CD4-positive, alpha-beta memory T cell (primary cell): Measurements from ENCODE around the gene CXCR6. TPM values are rescaled to one million over a fixed set of nuclear protein-coding genes. Genes with fewer than 3 reads are reported as not detected.

ENCODE experiments used
- CTCF ChIA-PET: fragments of 350-600 bp; sonication (Branson Sonifier 250); formaldehyde crosslinking; loops from one replicate; lab custom pipeline; 2021; ENCODE audit warnings: inconsistent platforms; ENCODE audit not compliant: partially characterized antibody; lab: Charles Lee
- POLR2A ChIA-PET: fragments of 350-600 bp; sonication (Branson Sonifier 250); formaldehyde crosslinking; loops from one replicate; lab custom pipeline; 2021; ENCODE audit not compliant: partially characterized antibody; lab: Charles Lee
- DNase-seq, 5 donors: peaks; one replicate each; pipeline versions ENCODE4 v3.0.0 to v3.0.0-alpha.2; 2020 to 2022; ENCODE audit warnings: mixed read lengths in 1 of 5
- H3K27ac ChIP-seq: one replicate; pipeline ENCODE4 v1.7.0; 2013; ENCODE audit warnings: low read depth, low read length
- H3K27me3 ChIP-seq: 2 replicates; pipeline ENCODE4 v1.7.0; 2013; ENCODE audit warnings: mild to moderate bottlenecking, low read length, moderate library complexity; ENCODE audit not compliant: insufficient read depth
- H3K36me3 ChIP-seq: 2 replicates; pipeline ENCODE4 v1.7.0; 2013; ENCODE audit warnings: mild to moderate bottlenecking, low read length, moderate library complexity; ENCODE audit not compliant: insufficient read depth
- H3K4me1 ChIP-seq: 2 replicates; pipeline ENCODE4 v1.7.0; 2013; ENCODE audit warnings: mild to moderate bottlenecking, low read length, moderate library complexity; ENCODE audit not compliant: insufficient read depth
- H3K4me3 ChIP-seq, 2 donors: one replicate each; pipeline ENCODE4 v1.7.0; 2013; ENCODE audit warnings: low read length in 2 of 2, mild to moderate bottlenecking in 1 of 2
- H3K9me3 ChIP-seq, 2 donors: one replicate each; pipeline ENCODE4 v1.7.0; 2013; ENCODE audit warnings: low read length in 2 of 2, control low read depth in 1 of 2; ENCODE audit not compliant: control insufficient read depth in 1 of 2
- H3K27ac Mint-ChIP-seq, 7 donors: one replicate each; pipeline ENCODE4 v1.8.0; 2020 to 2021; ENCODE audit warnings: mixed read lengths in 7 of 7, mild to moderate bottlenecking in 6 of 7, inconsistent platforms in 3 of 7, moderate library complexity in 3 of 7
- H3K27me3 Mint-ChIP-seq, 2 donors: one replicate each; pipeline ENCODE4 v1.8.0; 2020 to 2021; ENCODE audit warnings: mixed read lengths in 2 of 2
- H3K36me3 Mint-ChIP-seq, 2 donors: one replicate each; pipeline ENCODE4 v1.8.0; 2020 to 2021; ENCODE audit warnings: mixed read lengths in 2 of 2, inconsistent platforms in 1 of 2, mild to moderate bottlenecking in 1 of 2
- H3K4me1 Mint-ChIP-seq, 4 donors: one replicate each; pipeline ENCODE4 v1.8.0; 2020 to 2021; ENCODE audit warnings: mixed read lengths in 4 of 4, mild to moderate bottlenecking in 1 of 4
- H3K4me3 Mint-ChIP-seq, 8 donors: one replicate each; pipeline ENCODE4 v1.8.0; 2020 to 2021; ENCODE audit warnings: mixed read lengths in 8 of 8, mild to moderate bottlenecking in 7 of 8, moderate library complexity in 6 of 8, inconsistent platforms in 3 of 8
- H3K9me3 Mint-ChIP-seq, 8 donors: one replicate each; pipeline ENCODE4 v1.8.0; 2020 to 2021; ENCODE audit warnings: mixed read lengths in 8 of 8, mild to moderate bottlenecking in 5 of 8, inconsistent platforms in 3 of 8, moderate library complexity in 1 of 8
- intact Hi-C: fragments of 100-400 bp; cut with micrococcal nuclease; formaldehyde crosslinking; loops from one replicate; pipeline ENCODE4 v1.15.1; 2023
- polyA plus RNA-seq, 2 donors: library from polyadenylated mRNA; unstranded; fragments of 300-500 nt; fragmentation: Illumina TruSeq; gene quantifications; one replicate each; pipeline ENCODE4 v1.2.3, GENCODE V29; 2021
- total RNA-seq, 2 experiments: library from RNA; stranded (reverse); gene quantifications; one replicate each; pipeline ENCODE4 v1.2.3, GENCODE V29; 2021

CXCR6 gene
- total and polyA plus RNA-seq, 4 experiments from 2014 or later, result 6.1 to 13.6 (median 9.1) TPM

DNA sequence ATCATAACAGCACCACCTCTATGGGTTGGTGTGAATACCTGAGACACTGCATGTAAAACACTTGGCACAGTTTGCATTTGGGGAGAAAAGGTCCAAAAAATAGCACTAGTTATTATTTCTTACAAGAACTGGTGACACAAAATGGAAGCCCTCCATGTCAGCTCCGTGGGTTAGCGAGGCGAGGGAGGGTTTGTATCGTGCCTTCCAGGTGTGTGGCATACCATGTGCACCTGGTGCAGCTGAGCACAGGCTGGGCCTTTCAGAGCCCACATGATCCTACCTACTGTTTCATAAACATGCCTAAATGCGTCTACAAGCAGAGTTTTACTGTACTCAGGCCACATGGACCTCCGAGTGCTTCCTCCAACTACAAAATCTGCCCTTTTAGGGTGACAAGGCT, 5.6 kb downstream of the CXCR6 start:
- Mint-ChIP-seq H3K27me3 (no peaks in the 10 kb centered on the region), H3K4me1 (peaks cover 36 to 97% (median 69%) of the 10 kb centered on the region in 4 donors), H3K27ac (peak overlapping the region in 6 of 7 donors; percentile 35 to 83 (median 79)), H3K36me3 (peaks cover 81 to 89% of the 10 kb centered on the region in 2 donors), H3K9me3 (peaks cover 0 to 2% (median 0%) of the 10 kb centered on the region in 8 donors), H3K4me3 (peak overlapping the region in 5 of 8 donors; percentile 17 to 65 (median 40))
- ChIA-PET POLR2A (interaction anchor here (0.5 to 18.1 kb wide), 5 partner anchors 15 to 120 kb away, joined by 3 to 195 read pairs (median 4); partner anchors contain the start of gene FYCO1), CTCF (interaction anchor here (5.1 to 23.5 kb wide), 2 partner anchors 10 to 130 kb away, joined by 24 to 677 read pairs; no protein-coding TSS in a partner anchor)
- Histone ChIP-seq H3K27ac (peak overlapping the region; percentile 1), H3K4me3 (no peak overlapping the region), H3K27me3 (no peaks in the 10 kb centered on the region), H3K4me1 (peaks cover 82% of the 10 kb centered on the region), H3K36me3 (peaks cover 74% of the 10 kb centered on the region), H3K9me3 (no peaks in the 10 kb centered on the region)
- intact Hi-C loops, result no loop called here
- no peak for DNase-seq

DNA sequence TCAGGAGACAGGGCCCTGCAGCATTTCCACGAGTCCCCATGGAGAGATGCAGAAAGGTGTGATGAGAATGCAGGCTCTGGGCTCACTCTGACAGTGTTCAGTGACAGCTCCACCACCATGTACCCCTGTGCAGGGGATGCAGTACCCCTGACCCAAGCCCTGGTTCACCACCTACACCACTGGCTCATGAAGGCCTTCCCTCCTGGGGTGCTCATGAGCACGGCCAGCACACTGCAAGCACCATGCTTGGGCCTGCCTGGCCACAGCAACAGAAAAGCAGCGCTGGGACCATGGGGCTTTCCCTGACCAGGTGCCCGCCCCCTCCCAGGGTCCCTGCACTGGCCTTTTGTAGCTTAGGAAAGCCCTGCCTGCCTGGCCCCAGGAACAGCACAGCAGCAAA, 6.2 kb downstream of the CXCR6 start:
- H3K4me1 ChIP-seq, result peaks cover 76% of the 10 kb centered on the region
- H3K4me3 Mint-ChIP-seq, result peak overlapping the region in 1 of 8 donors; percentile 10
- H3K4me3 ChIP-seq, result no peak overlapping the region
- peaks cover 0 to 2% (median 0%) of the 10 kb centered on the region in 8 donors for H3K9me3 Mint-ChIP-seq
- peaks cover 80% of the 10 kb centered on the region for H3K36me3 ChIP-seq
- no peaks in the 10 kb centered on the region for H3K27me3 ChIP-seq
- peaks cover 37 to 100% (median 66%) of the 10 kb centered on the region in 4 donors for H3K4me1 Mint-ChIP-seq
- DNase-seq, result no peak
- H3K27ac ChIP-seq, result peak overlapping the region; percentile 1
- H3K27me3 Mint-ChIP-seq, result no peaks in the 10 kb centered on the region
- H3K9me3 ChIP-seq, result no peaks in the 10 kb centered on the region
- intact Hi-C loops, result no loop called here
- POLR2A ChIA-PET, result interaction anchor here (1.1 to 18.1 kb wide), 5 partner anchors 15 to 120 kb away, joined by 3 to 195 read pairs (median 60); partner anchors contain the start of gene FYCO1
- peaks cover 87 to 95% of the 10 kb centered on the region in 2 donors for H3K36me3 Mint-ChIP-seq
- peak overlapping the region in 5 of 7 donors; percentile 69 to 90 (median 80) for H3K27ac Mint-ChIP-seq
- CTCF ChIA-PET, result interaction anchor here (1.3 to 23.5 kb wide), 5 partner anchors 11 to 283 kb away, joined by 3 to 677 read pairs (median 36); no protein-coding TSS in a partner anchor

DNA sequence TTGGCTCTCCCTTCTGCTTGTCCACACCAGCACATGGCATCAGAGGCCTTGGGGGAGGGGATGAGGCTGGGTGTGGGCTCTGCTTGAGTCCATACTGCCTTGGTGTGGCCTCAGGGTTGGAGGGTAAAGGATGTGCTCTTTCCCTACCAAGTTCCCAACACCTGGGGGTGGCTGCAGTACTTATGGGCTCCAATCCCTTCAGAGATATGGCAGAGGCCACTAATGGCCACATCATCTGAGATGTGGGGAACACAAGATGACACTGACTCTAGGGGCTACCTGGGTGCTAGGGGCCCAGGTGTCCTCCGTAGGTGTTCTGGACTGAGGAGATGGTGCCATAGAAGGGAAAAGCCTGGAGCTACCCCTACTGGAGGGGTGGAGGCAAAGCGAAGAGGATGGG, 6.9 kb downstream of the CXCR6 start:
- peaks cover 30 to 93% (median 60%) of the 10 kb centered on the region in 4 donors for H3K4me1 Mint-ChIP-seq
- Histone ChIP-seq H3K27ac (peak overlapping the region; percentile 15), H3K4me1 (peaks cover 69% of the 10 kb centered on the region), H3K4me3 (no peak overlapping the region), H3K9me3 (no peaks in the 10 kb centered on the region), H3K27me3 (no peaks in the 10 kb centered on the region), H3K36me3 (peaks cover 87% of the 10 kb centered on the region)
- H3K36me3 Mint-ChIP-seq, result peaks cover 91 to 96% of the 10 kb centered on the region in 2 donors
- no peak for DNase-seq
- CTCF ChIA-PET, result interaction anchor here (1.1 to 5.1 kb wide), 12 partner anchors 10 to 284 kb away, joined by 3 to 37 read pairs (median 6); no protein-coding TSS in a partner anchor
- POLR2A ChIA-PET, result interaction anchor here (0.8 to 18.1 kb wide), 21 partner anchors 8 to 423 kb away, joined by 3 to 195 read pairs (median 5); partner anchors contain the start of genes CCR5, FYCO1 and SACM1L
- intact Hi-C loops, result loop anchor here (2.0 kb wide), 1 partner anchor 45 kb away; the partner anchor contains the start of gene FYCO1
- H3K27ac Mint-ChIP-seq, result peak overlapping the region; percentile 55 to 90 (median 86)
- peaks cover 0 to 2% (median 0%) of the 10 kb centered on the region in 8 donors for H3K9me3 Mint-ChIP-seq
- H3K27me3 Mint-ChIP-seq, result no peaks in the 10 kb centered on the region
- H3K4me3 Mint-ChIP-seq, result peak overlapping the region in 4 of 8 donors; percentile 28 to 79 (median 58)

DNA sequence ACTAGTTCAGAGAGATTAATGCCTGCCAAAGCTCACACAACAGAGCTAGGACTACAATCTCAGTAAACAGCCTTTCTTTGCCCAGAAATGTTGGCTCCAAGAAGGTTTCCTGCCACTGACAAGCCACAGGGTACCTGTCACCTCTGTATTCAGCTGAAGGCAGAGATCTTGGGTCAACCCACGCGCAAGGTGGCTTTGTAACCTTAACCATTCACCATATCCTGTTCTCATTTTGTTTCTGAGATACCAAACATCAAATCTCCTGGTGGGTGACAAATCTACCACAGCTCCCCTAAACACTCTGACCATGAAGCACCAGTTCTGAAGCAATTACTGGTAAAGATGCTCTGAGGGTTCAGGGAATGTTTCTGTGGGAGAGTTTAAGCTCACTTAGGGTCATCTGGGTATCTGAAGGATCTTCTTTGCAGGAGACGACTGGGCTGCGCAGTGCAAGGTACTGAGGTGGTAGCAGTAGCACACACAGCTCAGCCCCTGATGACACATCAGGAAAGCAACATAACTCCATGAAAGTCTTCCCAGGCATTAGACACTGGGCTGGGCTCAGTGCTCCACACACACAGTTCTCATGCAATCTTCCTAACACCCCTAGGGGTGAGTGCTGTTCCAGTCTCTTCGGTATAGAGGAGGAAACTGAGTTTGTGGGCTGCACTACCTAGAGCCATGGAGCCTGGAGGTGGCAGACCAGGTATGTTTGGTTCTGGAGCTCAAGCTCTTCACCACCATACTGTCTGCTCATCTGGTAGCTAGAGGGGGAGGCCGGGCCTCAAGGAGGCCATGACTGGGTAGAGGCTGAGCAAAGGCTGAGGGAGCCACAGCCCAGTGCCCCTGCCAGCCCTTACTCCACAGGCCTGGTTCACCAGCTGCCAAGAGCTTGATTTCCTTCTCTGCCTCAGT, 7.7 kb downstream of the CXCR6 start:
- DNase-seq, result peak; percentile 57 to 76 (median 67)
- Histone ChIP-seq H3K9me3 (no peaks in the 10 kb centered on the region), H3K4me3 (no peak overlapping the region), H3K36me3 (peaks cover 90% of the 10 kb centered on the region), H3K4me1 (peaks cover 61% of the 10 kb centered on the region), H3K27ac (no peak overlapping the region), H3K27me3 (no peaks in the 10 kb centered on the region)
- CTCF ChIA-PET, result interaction anchor here (0.9 to 5.1 kb wide), 16 partner anchors 9 to 284 kb away, joined by 3 to 37 read pairs (median 5); no protein-coding TSS in a partner anchor
- peak overlapping the region; percentile 55 to 93 (median 89) for H3K27ac Mint-ChIP-seq
- peak overlapping the region in 7 of 8 donors; percentile 17 to 79 (median 54) for H3K4me3 Mint-ChIP-seq
- peaks cover 0 to under 1% (median 0%) of the 10 kb centered on the region in 8 donors for H3K9me3 Mint-ChIP-seq
- POLR2A ChIA-PET, result interaction anchor here (0.7 to 18.1 kb wide), 23 partner anchors 8 to 422 kb away, joined by 3 to 195 read pairs (median 5); partner anchors contain the start of genes CCR5, CXCR6, FYCO1 and SACM1L
- H3K4me1 Mint-ChIP-seq, result peaks cover 26 to 85% (median 56%) of the 10 kb centered on the region in 4 donors
- intact Hi-C loops, result loop anchor here (2.0 kb wide), 1 partner anchor 44 kb away; the partner anchor contains the start of gene FYCO1
- peaks cover 90 to 92% of the 10 kb centered on the region in 2 donors for H3K36me3 Mint-ChIP-seq
- no peaks in the 10 kb centered on the region for H3K27me3 Mint-ChIP-seq

DNA sequence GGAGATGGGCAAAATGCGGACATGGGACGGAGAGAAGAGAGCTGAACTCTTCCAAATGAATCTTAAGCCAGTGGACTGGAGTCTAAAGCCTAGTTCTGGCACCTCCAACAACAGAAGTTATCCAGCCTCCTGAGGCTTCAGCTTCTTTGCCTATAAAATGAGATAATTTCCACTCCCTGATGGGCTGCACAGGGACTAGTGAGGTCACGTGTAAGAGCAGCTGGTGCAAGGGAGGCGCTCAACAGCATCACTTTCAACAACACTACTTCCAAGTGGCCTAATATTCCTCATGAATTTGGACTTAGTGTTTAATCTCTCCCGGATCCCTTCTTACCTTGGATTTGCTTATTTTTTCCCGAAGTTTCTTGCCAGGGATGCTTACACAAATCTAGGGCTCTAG, 8.7 kb downstream of the CXCR6 start:
- H3K36me3 ChIP-seq, result peaks cover 83% of the 10 kb centered on the region
- Mint-ChIP-seq H3K36me3 (peaks cover 87 to 89% of the 10 kb centered on the region in 2 donors), H3K4me1 (peaks cover 21 to 82% (median 46%) of the 10 kb centered on the region in 4 donors), H3K9me3 (no peaks in the 10 kb centered on the region), H3K27me3 (no peaks in the 10 kb centered on the region), H3K27ac (peak overlapping the region in 6 of 7 donors; percentile 29 to 93 (median 88)), H3K4me3 (no peak overlapping the region)
- intact Hi-C loops, result loop anchor here (2.0 kb wide), 1 partner anchor 43 kb away; the partner anchor contains the start of gene FYCO1
- ChIA-PET POLR2A (interaction anchor here (0.7 to 18.1 kb wide), 10 partner anchors 8 to 421 kb away, joined by 3 to 195 read pairs (median 12); partner anchors contain the start of genes CXCR6 and FYCO1), CTCF (interaction anchor here (0.6 to 5.1 kb wide), 10 partner anchors 8 to 126 kb away, joined by 3 to 37 read pairs (median 8); partner anchors contain the start of gene CXCR6)
- no peak for DNase-seq
- peaks cover 51% of the 10 kb centered on the region for H3K4me1 ChIP-seq
- no peak overlapping the region for H3K4me3 ChIP-seq
- no peaks in the 10 kb centered on the region for H3K27me3 ChIP-seq
- H3K9me3 ChIP-seq, result no peaks in the 10 kb centered on the region
- H3K27ac ChIP-seq, result no peak overlapping the region

DNA sequence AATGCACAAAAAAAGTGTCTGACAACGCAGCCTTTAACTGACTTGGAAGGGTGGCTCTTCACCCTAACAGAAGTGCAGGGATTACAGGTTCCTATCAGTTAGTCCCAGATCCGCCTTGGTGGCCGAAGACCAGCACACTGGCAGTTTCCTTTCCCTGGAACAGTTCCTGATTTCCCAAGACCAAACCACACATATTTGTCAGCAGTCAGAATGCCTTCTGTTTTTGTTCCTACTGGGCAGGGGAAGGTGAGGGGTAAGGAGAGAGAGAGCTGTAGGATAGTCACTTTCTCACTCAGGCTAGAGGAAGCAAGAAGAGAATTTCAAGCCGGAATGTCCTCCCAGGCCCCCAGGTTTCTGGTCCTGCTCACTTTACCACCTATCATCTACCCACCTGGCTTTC, 9.2 kb downstream of the CXCR6 start:
- Histone ChIP-seq H3K4me1 (peaks cover 47% of the 10 kb centered on the region), H3K27me3 (no peaks in the 10 kb centered on the region), H3K36me3 (peaks cover 82% of the 10 kb centered on the region), H3K9me3 (no peaks in the 10 kb centered on the region), H3K4me3 (no peak overlapping the region), H3K27ac (no peak overlapping the region)
- no peak for DNase-seq
- Mint-ChIP-seq H3K4me1 (peaks cover 20 to 80% (median 43%) of the 10 kb centered on the region in 4 donors), H3K36me3 (peaks cover 85 to 89% of the 10 kb centered on the region in 2 donors), H3K9me3 (no peaks in the 10 kb centered on the region), H3K27me3 (no peaks in the 10 kb centered on the region), H3K4me3 (no peak overlapping the region), H3K27ac (peak overlapping the region in 5 of 7 donors; percentile 29 to 93 (median 80))
- intact Hi-C loops, result no loop called here
- ChIA-PET CTCF (interaction anchor here (0.6 to 5.1 kb wide), 8 partner anchors 9 to 426 kb away, joined by 3 to 37 read pairs (median 8); partner anchors contain the start of gene CXCR6), POLR2A (interaction anchor here (0.7 to 18.1 kb wide), 7 partner anchors 9 to 116 kb away, joined by 3 to 195 read pairs (median 22); partner anchors contain the start of genes CXCR6 and FYCO1)
